GM18517 (cell line): ENCODE measurements around the gene NIN.
A peak's percentile ranks its signal among the peaks of the same experiment; 100 is the strongest.
"Not testable (repeated sequence)": the region's sequence is repeated elsewhere in the genome, so short reads cannot be mapped to it uniquely, and the experiment has no call there.

Experiments used
- ATAC-seq: cut with Tn5 transposase; IDR thresholded peaks from one replicate; pipeline ENCODE4 v1.9.1; 2021; ENCODE audit warnings: mild to moderate bottlenecking, moderate library complexity; ENCODE audit not compliant: unreplicated experiment

The NIN gene

DNA sequence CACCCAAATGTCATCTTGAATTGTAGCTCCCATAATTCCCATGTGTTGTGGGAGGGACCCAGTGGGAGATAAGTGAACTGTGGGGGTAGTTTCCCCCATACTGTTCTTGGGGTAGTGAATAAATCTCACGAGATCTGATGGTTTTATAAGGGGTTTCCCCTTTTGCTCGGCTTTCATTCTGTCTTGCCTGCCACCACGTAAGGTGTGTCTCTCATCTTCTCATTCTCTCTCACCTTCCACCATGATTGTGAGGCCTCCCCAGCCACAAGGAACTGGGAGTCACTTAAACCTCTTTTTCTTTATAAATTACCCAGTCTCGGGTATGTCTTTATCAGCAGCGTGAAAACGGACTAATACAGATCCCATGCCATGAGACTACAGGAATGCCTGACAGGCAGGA lies 11.7 kb downstream of the NIN start:
- ATAC-seq: not testable (repeated sequence)

DNA sequence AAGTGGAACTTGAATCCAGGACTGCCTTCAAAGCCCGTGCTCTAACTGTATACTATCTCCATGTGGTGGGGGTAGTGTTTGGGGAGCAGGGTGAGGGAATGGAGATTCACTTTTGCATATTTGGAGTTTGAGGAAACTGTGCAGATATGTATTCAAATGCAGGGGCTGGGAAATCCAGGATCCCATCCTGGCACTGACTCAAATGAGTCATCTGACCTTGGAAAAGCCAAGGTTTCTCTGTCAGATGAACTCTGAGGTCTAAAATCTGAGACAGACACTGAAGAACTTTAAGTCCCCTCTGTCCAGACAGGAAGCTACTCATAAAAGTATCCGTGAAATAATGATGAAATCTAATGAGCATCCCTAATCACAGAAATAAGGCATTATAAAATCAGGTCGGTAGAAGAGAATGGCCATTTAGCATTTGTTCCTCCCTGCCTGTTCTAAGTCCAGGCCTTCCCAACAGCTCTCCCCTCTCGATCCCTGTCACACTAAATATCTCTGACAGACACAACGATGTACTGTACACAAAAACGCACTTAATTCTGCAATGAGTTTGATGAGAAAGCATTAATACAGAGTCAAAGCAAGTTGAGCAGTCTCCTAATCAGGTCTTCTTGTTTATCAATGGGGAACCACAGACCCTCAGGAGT lies 14.4 kb downstream of the NIN start:
- ATAC-seq: no peak

DNA sequence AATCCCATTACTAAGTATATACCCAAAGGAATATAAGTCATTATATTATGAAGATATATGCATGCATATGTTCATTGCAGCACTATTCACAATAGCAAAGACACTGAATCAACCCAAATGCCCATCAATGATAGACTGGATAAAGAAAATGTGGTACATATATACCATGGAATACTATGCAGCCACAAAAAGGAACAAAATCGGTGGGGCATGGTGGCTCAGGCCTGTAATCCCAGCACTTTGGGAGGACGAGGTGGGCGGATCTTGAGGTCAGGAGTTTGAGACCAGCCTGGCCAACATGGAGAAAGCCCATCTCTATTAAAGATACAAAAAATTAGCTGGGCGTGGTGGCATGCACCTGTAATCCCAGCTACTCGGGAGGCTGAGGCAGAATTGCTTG lies 15.4 kb downstream of the NIN start:
- ATAC-seq: not testable (repeated sequence)

DNA sequence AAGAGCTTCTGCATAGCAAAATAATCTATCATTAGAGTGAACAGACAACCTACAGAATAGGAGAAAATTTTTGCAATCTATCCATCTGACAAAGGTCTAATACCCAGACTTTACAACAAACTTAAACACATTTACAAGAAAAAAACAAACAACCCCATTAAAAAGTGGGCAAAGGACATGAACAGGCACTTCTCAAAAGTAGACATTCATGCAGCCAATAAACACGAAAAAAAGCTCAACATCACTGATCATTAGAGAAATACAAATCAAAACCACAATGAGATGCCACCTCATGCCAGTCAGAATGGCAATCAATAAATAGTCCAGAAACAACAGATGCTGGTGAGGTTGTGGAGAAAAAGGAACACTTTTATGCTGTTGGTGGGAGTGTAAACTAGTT lies 15.9 kb downstream of the NIN start:
- not testable (repeated sequence) for ATAC-seq

DNA sequence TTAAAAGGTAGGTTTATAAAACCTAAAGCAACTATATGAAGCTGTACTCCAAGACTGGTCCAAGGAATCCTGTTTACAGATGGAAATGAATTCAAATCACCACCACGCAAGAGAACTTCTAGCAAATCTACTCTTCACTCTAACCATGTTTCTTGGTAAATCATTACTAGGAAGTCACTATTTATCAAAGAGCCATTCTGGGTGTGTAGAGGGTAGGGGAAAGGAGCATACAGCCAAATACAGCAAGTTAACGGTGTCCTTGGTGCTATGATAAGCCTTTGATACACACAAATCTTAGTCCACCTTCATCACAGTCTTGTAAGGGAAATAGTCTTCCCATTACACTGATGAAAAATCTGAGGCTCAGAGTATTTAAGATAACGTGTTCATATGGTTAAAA lies 16.8 kb downstream of the NIN start:
- ATAC-seq: no peak

DNA sequence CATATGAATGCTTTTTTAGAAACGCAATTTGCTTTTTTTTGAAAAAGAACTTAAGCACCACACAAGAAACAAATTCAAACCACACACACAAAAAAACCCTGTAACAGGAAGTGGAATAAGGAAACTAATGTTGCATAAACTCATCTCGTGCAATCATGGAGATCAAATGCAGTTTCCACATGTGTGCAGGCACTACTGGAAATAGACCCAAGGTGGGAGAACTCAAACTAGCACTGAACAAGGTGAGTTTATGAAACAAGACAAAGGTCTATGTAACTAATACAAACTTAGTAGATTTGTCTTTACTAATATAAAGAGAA lies 17.5 kb downstream of the NIN start:
- peak; percentile 57 for ATAC-seq

DNA sequence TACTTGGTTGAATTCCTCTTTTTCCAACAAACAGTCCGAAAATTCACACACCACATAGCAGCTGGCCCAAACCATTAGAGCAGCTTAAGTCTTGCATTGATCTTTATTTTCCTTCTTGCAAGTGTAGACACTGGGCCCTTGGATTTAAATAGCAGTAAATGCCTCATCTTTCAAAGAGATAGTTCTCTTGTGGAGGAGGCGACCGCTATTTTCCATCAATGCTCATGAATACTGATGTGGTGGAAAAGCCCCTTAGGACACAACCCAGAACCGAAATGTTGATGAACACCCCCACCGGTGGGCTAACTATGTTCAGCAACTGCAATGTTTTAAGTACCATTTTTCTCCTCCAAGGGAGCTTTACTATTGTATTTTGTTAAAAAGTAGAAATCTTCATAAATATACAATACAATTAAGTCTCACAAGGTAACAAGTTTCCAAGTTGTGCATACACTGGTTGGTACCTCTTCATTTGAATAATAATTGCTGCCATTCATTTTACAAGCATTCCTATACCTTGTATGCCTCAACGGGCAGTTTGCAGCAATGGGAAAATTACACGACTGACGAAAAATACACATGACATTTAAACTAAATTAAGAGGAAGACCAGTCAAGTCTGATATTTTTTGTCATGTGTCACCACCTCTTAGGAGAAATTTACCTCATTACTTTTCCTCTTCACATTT lies 18.0 kb downstream of the NIN start:
- peak; percentile 13 for ATAC-seq

DNA sequence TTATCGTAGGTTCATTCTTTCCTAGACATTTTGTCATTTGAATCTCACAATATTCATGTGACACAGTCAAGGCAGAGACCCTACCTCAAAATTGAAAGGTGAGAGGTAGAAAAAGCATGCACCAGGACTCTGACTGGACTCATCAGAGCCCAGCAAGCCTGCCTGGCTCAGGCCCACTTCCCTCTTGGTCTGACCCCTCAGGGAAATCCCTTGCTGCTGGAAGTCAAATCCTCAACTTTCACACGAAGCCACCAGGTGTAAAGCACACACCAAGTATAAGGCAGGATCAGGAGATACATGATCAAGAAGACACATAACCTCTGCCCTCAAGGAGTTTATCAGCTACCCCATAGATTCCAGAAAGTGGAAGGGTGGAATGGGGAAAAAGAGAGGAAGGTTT lies 18.8 kb downstream of the NIN start:
- ATAC-seq: no peak

DNA sequence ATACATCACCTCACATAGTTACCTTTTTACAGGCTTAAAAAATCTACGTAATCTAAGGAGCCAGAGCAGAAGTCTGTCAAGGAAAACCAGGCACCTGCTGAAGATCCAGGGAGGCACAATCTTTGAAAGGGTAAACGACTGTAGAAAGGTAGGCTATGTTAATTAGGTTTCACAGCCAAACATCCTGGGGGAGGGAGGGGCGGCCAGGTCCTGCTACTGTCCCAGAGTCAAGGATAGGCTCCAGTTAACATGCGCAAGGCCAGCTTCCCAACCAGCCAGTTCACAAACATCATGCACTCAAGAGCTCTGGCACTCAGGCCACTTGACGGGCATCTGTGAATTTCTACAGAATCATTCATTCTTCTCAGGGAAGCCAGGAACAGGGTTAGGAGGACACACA lies 22.9 kb downstream of the NIN start:
- no peak for ATAC-seq

DNA sequence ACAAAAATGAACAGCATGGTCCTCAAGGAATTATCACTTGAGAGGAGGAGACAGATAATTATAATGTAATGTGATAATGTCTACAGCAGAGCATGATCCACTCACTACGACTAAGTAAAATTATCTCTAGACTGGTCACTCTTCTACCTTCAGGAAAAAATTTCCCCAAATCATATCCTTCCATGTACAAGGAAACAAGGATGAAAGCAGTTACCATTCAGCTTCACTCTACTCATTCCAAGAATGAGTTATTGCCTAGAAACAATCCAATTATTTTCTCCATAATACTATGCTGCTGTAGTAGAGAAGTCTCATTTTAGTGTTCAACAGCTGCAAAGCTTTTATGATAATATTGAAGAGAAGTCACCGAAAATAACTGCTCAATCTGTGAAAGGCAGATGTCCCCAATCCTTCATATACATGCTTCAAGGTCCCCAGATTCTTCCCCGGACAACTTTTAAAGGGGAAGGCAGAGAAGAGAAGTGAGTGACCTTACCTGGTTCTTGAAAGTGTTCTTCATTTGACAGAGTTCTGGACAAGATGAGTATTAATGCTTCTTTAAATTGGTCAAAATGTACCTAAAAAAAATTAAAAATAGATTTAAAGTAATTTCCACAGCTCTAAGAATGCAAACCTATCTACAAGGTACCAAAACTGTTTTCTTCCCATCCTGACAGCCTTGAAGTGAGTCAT lies 24.6 kb downstream of the NIN start:
- ATAC-seq: no peak

DNA sequence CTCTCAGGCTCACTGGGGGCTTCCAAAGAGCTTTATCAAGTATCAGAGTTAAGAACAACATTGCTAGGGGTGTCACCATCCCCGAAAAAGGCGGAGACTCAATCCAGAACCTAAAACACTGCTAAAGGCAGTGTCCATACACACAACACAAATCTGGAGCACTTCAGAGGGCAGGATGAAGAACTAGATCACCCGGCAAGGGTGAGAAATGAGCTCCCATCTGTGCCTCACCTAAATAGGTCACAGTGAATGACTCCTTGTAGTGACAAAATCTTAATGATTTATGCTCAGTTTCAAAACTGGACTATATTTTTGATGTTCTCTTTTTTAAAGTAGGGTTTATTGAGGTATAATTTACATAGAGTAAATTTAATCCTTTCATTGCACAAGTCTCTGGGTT lies 25.6 kb downstream of the NIN start:
- no peak for ATAC-seq

DNA sequence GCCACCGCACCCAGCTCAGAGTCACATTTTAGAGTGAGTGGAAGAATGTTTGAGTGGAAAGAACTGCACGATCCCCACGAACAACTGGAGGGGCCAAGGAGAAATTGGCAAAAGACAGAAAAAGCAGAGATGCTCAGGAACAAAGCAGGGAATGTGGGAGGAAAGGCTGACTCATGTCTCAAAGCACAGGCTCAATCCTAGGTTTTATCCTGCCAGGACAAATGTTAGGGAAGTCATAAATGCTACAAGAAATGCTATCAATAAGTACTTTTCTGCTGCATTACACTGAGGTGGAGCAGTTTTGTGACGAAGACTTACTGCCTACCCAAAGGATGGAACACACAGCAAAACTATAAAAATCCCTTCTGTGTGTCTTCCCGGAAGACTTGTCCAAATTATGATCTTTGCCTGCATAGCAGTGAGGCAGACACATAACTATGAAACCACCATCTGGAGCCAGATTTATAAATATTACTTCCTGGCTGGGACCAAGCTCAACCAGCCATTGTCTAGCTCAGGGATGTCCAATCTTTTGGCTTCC lies 26.7 kb downstream of the NIN start:
- ATAC-seq: no peak

DNA sequence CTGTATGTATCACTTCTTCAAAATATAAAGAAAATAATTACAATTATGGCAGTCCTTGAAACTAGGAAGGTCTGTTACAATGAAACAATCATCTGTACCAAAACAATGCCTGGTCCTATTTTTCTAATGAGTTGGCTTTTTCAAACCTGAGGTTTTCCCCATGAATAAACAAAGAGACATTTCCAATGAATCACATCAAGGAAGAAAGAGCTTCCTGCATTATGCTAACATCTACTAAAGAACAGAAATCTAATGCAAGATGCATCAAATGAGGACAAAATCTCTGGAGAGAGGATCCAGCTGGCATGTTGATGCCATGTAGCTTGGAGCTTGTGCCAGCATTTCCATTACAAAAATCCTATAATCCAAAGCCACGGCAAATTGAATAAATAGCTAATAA lies 29.3 kb downstream of the NIN start:
- no peak for ATAC-seq

DNA sequence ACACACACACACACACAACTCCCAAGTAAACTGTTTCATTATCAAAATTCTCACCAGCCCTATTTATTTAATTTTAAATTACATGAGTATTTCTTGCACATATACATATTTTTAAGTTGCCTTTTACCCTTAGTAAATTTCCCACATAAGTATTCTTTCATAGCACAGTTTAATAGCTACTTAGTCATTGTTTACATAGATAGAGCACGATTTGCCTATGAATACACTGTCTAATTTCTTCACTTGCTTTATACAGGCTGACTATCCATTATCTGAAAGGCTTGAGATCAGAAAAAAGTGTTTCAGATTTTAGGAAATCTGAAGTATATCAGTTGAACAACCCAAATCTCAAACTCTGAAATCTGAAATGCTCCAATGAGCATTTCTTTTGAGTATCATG lies 30.9 kb downstream of the NIN start:
- ATAC-seq: no peak

DNA sequence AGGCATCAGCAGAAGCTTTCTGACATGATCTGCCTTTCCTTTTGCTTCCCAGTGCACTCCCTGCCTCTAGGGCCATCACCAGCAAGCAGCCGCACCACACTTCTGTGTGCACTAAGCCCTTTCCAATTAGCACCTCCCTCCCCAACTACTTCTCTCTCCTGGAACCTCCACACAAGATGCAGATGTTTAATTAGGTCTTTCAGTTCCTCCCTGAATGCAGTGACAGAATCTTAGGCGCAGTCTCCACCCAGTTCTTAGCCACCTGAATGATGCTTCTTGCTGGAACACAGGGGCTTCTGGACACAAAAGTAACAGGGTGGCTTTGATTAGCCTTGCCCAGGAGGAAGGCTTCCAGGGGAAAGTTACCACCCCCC lies 32.9 kb downstream of the NIN start:
- peak; percentile 73 for ATAC-seq

DNA sequence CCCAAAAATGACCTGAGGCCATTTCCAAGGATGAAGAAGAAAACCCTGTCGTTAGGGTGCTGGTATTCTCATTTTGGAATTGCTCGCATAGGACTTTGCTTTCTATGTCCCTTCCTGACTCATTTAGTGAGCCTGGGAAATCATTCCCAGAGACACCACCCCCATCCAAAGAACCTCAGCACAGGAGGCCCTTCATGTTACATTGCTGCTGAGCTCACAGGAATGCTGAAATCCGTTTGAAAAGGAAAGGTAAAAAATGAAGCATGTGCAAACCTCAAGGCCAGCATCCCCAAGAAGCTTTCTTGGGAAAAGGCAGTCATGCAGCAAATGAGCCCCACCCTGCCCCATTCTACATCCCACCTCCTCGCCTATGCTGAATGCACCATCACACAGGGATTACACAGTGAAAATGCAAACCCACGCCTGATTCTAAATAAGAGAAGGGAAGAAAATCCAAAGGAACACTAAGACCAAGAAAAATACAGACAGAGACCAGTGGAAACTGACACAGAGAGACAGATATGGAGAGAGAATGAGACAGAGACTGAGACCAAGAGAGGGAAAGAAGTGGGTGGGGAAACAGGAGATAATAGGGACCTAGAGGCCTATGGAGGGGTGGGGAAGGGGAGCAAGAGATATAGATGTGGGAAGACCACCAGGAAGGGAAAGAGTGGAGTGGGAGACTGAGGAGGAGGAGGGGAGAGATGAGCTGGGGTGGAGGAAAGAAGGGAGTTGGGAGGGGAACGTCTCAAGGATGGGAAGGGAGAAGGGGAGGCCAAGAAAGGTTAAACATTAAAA lies 33.5 kb downstream of the NIN start:
- no peak for ATAC-seq

DNA sequence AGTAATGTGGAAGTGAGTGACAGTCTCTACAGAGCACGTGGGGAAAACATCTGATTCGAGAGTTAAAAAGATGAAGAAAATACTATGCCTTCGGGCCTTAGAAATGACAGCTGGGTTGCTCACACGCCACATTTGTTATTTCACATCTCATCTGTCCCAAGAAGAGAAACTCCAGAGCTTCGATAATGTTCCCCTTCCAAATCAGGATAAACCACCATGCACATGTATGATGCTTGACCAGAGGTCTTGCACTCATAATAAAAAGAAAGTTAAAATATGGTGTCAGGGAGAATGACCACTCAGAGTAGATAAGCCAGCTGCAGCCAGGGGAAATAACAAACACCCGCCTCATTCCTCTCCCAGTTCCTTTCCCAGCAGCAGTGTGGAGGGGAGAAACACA lies 34.6 kb downstream of the NIN start:
- no peak for ATAC-seq

DNA sequence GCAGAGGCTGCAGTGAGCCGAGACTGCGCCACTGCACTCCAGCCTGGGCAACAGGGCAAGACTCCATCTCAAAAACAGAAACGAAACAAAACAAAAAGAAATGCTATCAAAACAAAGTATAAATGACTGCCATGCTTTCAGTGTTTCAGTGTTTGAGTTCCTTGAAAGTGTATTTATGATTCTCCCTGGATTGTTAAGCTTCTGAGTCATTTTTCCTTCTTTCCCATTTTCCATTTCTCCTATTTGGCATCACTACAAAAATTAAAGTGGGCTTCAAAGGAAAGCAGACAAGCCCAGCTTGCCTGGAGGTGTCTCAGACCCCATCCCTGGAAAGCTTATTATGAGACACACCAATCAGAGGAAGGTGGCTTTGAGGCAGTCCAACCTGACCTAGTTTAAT lies 35.1 kb downstream of the NIN start:
- no peak for ATAC-seq

DNA sequence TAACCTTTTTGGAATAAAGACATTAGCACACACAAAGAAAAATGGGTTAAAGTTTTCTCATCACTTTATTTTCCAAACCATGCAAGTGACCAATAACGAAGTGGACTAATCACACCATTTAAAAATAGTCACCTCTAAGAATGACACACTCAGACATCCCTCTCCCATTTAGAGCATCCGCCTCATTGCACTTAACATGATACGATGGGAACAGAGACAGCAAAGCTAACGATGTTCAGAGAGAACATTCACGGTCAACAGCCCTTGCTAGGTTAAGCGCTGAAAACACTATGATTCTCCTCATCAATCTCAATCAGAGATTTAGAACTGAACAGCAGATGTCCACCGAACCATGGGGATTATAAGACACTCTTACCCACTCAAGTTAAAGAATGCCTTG lies 35.8 kb downstream of the NIN start:
- ATAC-seq: no peak

DNA sequence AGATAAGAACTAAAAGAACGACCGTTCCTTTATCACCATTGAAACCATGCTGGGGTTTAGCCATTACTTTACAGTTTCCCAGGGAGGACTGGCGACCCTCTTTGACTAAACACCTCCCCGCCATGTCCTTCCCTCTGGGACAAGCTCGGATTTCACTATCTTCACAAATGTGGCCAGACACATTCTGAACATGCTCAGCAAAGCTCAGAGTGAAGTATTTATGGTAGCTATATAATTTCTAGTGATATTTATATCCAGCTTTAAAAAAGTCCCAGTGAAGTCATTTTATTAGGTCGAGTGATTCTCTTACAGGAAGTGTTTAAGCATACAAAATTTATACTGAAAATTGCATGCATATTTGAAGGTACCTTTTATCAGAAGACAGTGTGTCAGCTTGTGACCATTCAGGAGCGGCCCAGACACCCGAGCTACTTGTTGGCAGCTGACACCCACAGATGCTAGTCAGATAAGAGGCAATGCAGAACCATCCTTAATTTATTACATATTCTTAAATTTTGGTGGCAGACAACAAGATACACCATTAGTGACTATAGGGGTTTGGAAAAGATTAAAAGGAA lies 36.8 kb downstream of the NIN start:
- ATAC-seq: no peak

DNA sequence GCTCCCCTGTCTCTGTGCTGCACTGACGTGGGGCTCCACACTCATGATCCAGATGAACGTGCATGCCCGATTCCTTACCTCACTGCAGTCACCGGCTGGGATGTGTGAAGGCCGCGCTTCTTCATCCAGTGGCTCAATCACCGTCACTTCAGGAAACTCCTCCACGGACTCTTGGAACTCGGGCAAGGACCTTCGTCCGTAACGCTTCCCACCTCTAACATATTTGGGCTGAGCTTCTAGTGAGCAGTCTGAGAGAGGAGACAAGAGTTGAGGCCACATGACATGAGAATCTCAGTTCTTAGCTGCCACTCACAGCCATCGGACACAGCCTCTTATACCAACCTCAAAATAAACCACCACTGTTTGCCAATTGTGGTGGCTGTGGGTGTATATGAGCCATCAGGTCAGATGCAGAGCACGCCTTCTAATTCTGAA lies 38.3 kb downstream of the NIN start:
- ATAC-seq: peak; percentile 31
